GM21825 (cell line): ENCODE measurements around the gene BAK1.
A peak's percentile ranks its signal among the peaks of the same experiment; 100 is the strongest.
"Not testable (repeated sequence)": the region's sequence is repeated elsewhere in the genome, so short reads cannot be mapped to it uniquely, and the experiment has no call there.

Source experiments
- ATAC-seq: cut with Tn5 transposase; IDR thresholded peaks from one replicate; pipeline ENCODE4 v1.9.1; 2021; ENCODE audit warnings: mild to moderate bottlenecking, moderate library complexity; ENCODE audit not compliant: unreplicated experiment

The BAK1 gene

DNA sequence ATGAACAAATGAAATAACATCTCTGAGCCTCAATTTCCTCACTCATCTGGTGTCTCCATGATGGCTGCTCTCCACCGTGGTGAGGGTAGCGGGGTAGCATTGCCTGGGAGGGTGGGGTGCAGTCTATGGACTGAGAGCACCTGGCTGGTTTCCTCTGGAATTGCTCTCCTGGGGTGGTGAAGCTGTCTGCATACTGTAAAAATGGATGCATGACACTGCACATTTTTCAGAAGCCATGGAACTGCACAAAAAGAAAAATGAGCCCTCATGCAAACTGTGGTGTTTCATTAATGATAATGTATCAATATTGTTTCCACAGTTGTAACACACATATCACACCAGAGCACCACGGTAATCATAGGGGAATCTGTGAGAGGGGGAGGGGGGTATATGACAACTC is 28.9 kb upstream of the BAK1 start:
- no peak for ATAC-seq

DNA sequence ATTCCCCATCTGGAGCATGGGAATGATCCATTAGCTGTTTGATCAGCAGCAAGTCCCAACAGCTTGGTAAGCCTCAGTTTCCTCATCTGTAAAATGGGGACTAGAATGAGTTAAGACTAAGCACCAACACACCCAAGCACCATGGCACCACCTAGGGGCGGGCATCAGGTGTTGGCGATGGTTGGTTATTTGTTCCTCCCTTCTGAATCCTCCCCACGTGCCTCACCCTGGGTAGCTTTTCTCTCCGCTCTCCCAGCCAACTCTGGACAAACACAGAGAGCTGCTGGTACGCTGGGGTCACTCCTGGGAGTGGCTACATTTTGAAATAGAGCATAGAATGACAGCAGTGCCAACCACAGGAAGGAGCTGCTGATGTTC is 27.7 kb upstream of the BAK1 start:
- ATAC-seq: no peak

DNA sequence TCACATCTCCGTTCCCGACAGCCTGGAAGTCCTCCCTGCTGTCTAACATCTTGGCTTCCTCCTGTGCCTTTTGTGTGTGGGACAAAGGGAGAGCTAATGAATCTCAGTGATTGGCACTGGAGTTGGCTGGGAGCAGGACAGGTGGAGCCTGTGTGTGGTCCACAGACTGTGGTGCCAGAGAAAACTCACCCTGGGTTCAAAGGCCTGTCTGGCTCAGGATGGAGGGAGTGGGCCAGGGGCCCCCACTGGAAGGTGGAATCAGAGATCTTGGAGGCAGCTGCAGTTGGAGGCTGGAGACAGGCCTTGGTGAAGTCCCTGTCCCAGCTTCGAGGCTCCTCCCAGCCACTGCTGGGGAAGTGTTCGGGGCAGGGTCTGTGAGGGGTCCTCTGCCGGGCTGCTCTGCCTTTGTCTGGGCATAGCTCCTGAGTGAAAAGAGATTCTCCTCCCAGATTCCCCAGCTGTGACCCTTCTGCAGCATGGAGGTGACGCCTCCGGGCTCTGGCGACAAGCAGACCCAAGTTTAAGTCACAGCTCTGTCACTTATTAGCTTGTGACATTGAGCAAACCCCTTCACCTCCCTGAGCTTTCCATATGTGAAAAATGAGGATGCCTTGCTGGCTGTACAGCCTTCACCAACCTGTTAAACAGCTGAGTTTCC is 27.2 kb upstream of the BAK1 start:
- ATAC-seq: no peak

DNA sequence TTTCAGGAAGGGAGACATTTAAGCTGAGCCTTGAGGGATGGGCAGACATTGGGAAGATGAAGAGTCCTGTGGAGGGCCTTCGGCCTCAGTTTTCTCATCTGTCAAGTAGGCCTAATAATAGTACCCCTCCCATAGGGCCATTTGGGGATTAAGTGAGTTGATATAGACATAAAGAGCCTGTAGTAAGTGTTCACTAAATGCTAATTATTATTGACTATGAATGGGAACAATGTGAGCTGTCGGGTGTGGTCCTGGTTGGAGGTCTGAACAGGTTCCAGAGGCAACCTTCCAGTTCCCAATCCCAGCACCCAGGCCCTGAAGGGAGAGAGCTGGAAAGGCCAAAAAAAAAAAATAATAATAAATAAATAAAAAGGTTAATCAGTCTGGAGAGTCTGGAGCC is 26.6 kb upstream of the BAK1 start:
- ATAC-seq: no peak

DNA sequence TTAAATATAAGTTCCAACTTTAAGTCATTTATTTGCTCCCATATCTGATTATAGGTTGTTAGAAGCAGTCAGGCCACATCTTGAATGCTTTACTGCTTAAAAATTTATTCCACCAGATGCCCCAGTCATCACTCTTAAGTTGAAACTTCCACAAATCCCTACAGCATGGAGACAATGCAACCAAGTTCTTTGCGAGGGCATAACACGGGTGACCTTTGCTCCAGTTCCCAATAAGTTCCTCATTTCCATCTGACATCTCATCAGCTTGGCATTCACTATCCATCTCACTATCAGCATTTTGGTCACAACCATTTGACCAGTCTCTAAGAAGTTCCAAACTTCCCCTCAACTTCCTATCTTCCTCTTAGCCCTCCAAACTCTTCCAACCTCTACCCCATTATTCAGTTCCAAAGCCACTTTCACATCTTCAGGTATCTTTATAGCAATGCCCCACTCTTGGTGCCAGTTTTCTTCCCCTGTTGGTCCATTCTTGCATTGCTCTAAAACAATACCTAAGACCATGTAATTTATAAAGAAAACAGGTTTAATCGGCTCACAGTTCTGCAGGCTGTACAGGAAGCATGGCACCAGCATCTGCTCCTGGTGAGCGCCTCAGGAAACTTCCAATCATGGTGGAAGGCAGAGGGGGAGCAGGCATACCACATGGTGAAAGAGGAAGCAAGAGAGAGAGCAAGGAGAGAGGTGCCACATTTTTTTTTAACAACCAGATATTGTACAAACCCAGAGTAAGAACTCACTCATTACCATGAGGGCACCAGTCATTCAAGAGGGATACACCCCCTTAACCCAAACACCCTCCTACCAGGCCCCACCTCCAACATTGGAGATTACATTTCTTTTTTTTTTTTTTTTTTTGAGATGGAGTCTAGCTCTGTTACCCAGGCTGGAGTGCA is 25.1 kb upstream of the BAK1 start:
- ATAC-seq: no peak

DNA sequence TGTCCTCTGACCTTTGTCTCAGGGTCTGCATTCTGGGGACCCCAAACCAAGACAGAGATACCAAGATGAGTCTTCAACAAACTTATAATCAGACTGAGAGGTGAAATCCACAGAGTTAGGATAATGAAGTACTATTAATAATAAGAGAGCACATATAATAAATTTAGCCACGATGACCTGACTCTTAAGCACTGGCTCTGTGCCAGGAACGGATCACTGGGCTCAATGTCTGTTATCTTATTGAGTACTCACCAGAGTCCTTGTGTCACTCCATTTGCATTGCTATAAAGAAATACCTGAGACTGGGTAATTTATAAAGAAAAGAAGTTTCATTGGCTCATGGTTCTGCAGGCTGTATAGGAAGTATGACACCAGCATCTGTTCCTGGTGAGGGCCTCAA is 22.1 kb upstream of the BAK1 start:
- no peak for ATAC-seq

DNA sequence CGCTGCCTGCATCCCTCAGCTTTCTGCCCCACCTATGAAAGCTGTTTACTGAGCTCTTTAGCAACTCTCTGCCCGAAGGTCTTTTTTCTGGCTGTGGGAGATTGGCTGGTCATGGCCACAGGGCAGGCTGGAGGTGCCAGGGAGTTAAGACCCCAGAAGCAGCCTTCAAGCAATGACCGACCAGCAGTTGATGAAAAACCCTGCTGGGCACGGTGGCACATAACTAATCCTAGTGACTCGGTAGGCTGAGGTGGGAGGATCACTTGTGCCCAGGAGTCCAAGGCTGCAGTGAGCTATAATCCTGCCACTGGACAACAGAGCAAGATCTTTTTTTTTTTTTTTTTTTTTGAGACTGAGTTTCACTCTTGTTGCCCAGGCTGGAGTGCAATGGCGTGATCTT is 20.7 kb upstream of the BAK1 start:
- ATAC-seq: no peak

DNA sequence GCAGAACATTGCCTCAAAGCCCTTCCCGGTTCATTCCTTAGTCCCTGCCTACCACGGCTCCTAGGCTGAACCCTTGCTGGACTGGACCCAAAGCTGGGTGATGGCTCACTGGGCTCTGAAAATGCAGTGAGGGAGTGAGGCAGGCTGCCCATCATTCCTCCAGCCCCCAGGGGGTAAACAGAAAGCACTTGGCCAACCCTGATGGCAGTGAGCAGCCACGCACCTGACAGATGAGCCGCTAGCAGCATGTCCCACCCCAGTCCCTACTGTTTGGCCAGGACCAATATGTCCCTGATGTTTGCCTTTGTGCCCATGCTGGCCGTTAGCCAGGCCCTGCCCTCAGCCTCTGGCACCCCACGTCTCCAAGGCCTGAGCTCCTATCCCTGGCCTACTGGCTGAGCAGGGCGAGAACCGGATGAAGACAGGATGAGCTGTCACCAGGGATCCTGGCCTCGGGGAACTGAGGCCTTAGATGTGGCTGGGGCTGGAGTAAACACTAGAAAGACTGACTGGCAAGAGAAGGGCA is 19.4 kb upstream of the BAK1 start:
- ATAC-seq: no peak

DNA sequence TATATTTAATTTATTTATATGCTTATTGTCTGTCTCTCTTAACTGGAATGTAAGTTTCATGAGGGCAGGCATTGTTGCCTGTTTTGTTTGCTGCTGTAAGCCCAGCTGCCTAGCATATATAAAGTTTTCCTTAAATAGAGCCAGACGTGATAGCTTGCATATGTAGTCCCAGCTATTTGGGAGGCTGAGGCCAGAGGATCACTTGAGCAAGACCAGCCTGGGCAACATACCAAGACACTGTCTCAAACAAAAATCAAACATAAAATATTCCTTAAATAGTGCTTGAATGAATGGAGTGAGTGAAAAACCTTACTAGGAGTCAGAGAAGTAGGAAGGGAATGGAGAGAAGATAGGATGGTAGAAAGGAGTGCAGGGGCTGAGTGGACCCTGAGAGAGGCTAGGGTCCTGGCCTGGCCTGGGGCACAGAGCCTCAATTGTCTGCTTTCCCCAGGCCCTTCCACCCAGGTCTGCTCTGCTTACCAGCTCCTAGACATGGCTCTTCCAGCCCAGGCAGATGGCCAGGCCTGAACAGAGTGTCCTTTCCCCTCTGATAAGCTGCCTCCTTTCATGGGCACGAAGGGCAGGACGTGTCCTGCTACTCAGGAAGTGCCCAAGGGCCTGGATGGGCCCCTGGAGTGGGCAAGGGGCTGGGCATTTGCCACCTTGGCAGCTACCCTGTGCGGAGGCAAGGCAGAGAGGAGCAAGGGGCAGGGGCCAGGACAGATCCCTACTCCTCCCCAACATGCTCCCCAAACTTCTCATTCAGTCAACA is 17.7 kb upstream of the BAK1 start:
- ATAC-seq: no peak

DNA sequence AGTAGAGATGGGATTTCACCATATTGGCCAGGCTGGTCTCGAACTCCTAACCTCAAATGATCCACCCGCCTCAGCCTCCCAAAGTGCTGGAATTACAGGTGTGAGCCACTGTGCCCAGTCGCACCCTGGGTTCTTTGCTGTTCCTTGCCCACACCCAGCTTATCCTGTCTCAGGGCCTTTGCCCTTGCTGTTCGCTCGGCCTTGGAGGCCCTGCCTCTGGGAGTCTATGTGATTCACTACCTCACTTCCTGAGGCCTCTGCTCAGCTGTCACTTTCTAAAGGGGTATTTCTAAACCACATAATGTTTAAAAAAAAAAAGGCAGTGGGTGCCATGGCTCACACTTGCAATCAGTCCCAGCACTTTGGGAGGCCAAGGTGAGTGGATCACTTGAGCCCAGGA is 16.8 kb upstream of the BAK1 start:
- ATAC-seq: not testable (repeated sequence)

DNA sequence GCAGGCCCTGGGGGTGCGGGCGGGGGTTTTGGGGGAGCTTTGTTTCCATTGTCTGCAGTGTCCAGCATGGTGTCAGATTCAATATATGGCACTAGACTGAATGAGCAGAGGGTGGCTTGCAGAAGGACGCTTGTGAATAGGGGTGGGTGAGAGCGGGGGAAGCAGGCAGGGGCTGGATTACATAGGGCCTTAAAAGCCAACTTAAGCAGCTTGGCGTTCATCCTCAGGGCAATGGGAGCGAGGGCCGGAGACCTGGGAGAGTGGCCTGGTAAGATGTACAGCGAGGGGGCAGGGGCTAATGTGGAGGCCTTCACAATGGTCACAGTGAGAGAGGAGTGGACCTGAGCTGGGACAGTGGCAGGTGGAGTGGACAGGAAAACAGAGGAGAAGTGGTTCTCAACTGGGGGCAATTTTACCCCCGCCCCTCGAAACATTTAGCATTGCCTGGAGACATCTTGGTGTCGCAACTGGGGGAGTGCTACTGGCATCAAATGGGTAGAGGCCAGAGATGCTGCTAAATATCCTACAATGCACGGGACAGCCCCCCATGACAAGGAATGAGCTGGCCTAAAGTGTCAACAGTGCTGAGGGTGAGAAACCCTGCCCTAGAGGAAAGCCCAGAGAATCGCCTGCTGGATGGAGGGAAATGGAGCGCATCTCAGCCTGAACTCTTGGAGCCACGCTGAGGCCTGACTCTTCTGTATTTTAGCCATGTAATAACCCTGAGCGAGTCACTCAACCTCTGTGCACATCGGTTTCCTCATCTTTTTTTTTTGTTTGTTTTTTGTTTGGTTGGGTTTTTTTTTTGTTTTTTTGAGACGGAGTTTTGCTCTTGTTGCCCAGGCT is 15.1 kb upstream of the BAK1 start:
- ATAC-seq: no peak

DNA sequence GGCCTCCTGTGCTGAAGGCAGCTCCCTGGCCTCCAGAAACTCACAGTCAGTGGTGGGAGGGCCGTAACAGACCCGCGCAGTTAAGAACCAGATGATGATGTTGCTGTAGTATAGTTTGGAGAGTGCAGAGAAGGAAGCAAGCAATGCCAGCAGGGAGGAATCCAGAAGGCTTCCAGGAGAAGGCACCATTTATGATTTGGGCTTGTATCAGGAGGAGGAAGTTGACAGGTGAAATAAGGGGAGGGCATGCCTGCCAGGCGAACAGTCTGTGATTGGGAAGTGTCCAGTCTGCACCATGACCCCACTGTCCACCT is 13.3 kb upstream of the BAK1 start:
- ATAC-seq: no peak

DNA sequence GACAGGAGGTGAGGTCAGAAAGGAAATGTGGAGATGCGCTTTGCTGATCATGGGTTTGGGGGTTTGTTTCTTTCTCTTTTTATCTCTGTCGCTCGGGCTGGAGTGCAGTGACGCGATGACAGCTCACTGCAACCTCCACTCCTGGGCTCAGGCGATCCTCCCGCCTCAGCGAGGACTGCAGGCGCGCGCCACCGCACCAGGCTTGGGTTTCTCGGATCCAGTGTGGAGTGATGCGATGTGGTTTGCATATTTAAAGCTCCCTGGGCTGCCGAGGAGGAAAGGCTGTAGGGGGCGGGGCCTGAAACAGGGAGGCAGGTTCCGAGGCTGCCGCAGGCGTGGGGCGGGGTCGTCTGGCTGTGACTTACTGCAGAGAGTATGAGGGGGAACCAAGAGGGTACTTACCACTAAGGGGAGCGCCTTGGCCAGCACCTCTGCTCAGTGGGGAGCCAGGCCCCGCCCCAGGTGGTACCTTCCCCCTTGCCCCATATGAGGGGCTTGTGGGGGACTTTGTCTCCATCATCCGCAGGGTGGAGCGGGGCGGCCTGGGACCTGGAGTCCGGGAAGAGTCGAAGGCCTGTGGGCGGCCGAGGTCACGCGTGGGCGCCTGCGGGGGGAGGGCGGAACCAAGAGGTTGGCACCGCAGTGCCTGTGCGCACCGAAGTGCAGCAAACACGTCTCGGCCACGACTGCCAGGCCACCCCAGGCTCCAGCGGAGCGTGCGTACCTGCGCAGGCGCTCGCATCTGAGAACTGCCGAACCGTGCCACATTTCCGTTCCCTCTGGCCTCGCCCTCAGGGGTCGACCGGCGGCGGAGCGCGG is 12.7 kb upstream of the BAK1 start:
- ATAC-seq: peak; percentile 33

DNA sequence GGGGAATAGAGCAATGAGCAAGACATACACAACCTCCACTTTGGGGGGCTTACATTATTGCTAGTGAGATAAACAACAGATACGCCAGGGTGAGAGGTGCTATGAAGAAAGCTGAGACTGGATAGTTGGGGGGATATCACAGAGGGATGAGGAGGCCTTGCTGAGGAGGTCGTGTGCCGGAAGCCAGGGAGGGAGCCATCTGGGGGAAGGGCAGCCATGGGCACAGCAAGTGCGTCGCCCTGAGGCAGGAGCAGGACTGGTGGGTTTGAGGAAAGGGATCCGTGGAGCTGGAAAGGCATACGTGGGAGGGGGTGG is 12.2 kb upstream of the BAK1 start:
- no peak for ATAC-seq

DNA sequence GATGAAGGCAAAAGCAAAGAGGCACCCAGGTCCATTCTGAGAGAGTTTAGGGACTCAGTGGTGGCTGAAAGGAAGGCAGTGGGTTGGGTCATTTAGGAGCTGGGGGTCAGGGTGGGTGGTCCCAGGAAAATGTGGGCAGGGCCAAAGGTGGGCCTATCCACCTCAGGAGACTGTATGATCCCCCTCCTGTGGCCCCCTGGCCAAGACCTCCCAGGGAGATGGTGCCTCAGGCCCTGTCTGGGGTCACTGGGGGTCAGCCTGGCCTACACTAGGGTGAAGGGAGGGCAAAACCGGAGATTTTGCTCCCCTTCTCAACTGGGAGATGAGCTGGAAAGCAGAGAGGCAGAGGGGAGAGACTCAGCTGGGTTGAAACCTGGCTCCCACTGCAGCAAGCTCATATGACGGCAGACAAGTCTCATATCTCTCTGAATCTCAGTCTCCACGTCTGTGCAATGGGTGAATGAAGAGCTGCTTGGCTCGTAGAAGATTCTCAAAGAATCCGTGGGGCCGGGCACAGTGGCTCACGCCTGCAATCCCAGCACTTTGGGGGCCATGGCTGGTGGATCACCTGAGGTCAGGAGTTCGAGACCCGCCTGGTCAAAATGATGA is 11.5 kb upstream of the BAK1 start:
- no peak for ATAC-seq

DNA sequence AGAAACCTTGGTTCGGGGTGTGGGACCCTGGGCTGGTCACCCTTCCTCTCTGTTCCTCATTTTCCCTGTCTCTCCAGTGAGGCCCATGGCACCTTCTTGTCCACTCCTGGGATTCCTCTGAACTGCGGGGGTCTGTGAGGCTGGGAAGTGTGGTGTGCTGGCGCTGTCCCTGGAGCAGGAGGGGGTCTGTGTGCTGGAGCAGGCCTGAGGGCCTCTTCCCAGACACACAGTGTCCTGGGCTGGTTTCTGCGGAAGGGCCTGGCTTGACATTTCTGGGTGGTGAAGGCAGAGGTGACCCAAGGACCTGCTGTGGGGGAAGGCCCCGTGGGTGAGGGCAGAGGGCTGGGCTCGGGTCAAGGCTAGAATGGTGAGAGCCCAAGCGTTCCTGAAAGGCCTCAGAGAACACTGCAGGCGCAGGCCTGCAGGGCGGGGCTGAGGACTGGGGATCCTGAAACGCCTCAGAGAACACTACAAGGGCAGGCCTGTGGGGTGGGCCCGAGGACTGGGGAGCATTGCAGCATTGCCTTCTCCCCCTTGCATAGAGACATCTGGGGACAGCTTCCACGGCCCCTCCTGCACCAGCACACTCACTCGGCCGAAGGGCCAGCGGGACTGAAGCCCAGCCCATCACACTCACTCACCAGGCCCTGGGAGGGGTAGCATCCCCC is 10.6 kb upstream of the BAK1 start:
- ATAC-seq: no peak

DNA sequence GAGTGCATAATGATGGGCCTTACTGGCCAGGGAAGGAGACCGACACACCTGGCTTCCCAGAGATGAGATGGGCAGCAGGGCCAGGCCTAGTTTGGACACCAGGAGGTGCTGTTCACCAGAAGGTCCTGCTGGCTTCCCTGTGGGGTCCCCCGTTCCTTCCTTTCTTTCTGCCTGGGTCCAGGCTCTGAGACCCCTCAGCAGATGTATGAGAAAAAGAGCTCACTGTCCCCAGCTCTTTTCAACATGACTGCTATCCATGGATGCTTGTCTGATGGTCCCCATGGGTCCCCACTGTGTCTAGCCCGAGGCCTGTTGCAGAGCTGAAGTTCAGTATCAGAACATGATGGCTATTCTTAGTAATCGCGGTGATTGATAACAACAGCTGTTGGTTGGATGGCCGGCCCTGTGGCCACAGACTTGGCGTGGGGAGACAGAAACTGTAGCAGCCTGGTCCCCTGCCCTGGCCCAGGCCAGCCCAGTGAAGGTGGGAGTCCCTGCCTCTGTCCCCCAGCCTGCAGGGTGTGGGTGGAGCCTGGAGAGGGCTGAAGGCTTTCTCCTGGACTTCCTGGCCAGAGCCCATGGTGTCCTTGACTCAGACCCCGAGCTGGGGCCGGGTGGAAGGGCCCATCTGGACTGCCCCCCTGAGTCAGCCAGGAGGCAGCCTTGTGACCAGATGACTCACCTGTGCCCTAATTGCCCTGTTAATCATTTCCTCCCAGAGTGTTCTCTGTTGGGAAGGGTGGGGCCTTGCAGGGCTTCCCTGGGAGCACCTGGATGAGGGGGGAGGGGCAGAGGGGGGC is 9.9 kb upstream of the BAK1 start:
- no peak for ATAC-seq

DNA sequence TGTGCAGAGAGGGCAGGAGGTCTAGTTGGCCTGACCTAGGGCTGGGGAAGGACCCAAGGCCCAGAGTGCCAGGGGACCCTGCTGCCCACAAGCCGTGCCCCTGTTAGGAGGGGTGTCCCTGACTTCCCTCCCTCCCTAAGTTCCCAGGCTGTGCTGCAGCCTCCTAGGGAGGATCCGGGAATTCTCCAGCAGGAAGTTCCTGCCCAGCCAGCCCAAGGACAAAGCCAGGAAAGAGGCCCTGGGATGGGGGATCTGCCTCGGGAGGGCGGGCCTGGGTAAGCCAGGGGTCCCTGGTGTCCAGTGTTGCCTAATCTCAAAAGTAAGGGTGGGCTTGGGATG is 9.3 kb upstream of the BAK1 start:
- ATAC-seq: no peak

DNA sequence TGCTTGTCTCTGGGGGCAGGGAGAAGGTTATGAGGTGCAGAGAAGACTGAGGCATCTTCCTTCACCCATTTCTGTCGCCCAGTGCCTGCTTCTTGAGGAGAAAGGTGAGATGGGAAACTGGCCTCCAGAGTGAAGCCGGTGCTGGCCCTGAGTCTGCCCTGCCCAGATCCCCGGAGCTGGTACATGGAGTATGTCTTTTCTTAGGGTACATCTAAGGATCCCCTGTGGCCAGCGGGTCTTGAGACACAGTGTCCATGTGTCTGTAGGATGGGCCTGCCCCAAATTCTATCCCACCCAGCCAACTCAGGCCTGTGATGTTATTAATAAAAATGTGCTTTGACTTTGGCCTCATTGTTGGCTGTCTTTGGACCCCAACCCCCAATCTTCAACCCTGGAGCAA is 8.8 kb upstream of the BAK1 start:
- no peak for ATAC-seq
